A549 treated with Hydrocortisone at 1 μM for 4 hours (cell line): ENCODE results near the gene EFHD2. TPM values are rescaled to one million over a fixed set of nuclear protein-coding genes. Genes with fewer than 3 reads are reported as not detected.

Experiments used
- total RNA-seq: library from RNA; stranded (reverse); fragments of 200-300 nt; extraction: Qiagen RNA extraction; gene quantifications from 5 replicates; pipeline ENCODE4 v1.2.3, GENCODE V29; 2022

Gene EFHD2
- total RNA-seq, result 235 to 292 TPM (median 265 TPM) in 5 replicates

GRCh38 chr1:15409388-15410222, at the start of gene EFHD2:
Gene EFHD2, plus strand, starts transcription at chr1:15409888. Its CDS starts 84 bp downstream, at chr1:15409972.

GRCh38 chr1:15456313-15456954, 46.7 kb downstream of the EFHD2 start, which contains the start of gene CELA2A:
Gene CELA2A, plus strand, starts transcription at chr1:15456732. Its CDS starts 22 bp downstream, at chr1:15456754.

GRCh38 chr1:15475752-15476314, 66.1 kb downstream of the EFHD2 start, which contains the start of gene CELA2B:
Gene CELA2B, plus strand, starts transcription at chr1:15476104. Its CDS starts 22 bp downstream, at chr1:15476126.

Other genes starting within 250 kb of the EFHD2 start
- gene FHAD1, start 162.7 kb upstream of the EFHD2 start, total RNA-seq, result 0.42 to 0.68 TPM (median 0.60 TPM) in 5 replicates
- gene CTRC, start 28.6 kb downstream of the EFHD2 start, total RNA-seq, result 0.84 to 2.3 TPM (median 1.4 TPM) in 5 replicates
- not detected in 5 replicates for gene CELA2A, start 46.8 kb downstream of the EFHD2 start, total RNA-seq
- gene CELA2B, start 66.2 kb downstream of the EFHD2 start, total RNA-seq, result 0.14 TPM in 1 of 5 replicates, not detected in the others
- 5.3 to 6.1 TPM (median 5.6 TPM) in 5 replicates for gene CASP9, start 114.3 kb downstream of the EFHD2 start, total RNA-seq
- gene DNAJC16, start 117.0 kb downstream of the EFHD2 start, total RNA-seq, result 4.3 to 5.3 TPM (median 4.4 TPM) in 5 replicates
- 6.1 to 7.4 TPM (median 7.3 TPM) in 5 replicates for gene AGMAT, start 175.2 kb downstream of the EFHD2 start, total RNA-seq
- 6.0 to 9.3 TPM (median 8.4 TPM) in 5 replicates for gene DDI2, start 207.6 kb downstream of the EFHD2 start, total RNA-seq